ENCODE measurements around the gene NOA1. TPM values are rescaled to one million over a fixed set of nuclear protein-coding genes. Genes with fewer than 3 reads are reported as not detected.

The NOA1 gene
- total RNA-seq (2014; rRNA removed; shearing (Covaris generic)), result 10.8 and 12.4 TPM in 2 replicates

DNA sequence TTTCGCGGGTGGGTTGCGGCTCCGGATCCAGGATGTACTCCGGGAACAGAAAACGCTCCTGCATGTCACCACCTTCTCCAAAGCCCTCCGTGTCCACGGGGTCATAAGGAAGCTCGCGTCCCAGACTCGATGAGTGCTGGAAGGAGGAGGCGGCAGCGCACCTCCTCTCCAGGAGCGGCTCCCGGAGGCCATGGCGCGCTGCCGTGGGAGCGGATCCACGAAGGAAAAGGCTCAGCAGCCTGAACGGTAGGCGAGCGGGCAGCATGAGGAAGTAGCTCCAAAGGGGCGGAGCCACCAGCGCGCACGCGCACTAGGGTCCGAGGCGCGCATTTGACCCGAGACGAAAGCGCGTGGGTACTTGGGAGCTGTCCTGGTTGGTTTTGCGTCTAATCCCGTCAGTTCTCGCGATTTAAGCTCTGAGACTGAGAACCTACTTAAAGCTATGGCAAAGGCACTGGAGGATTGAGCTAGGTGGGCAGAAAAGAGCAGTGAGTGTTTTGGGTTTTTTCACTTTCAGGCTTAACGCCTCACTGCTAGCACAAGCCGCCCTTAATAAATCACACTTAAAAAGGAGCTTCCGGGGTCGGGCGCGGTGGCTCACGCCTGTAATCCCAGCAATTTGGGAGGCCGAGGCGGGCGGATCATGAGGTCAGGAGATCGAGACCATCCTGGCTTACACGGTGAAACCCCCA, at the start of gene NOA1:
Gene NOA1 (minus strand): TSS at position 286 of the 692 bp plus-strand sequence. CDS start 21 bp downstream, at position 265.
- DNase-seq (ENCODE audit: low read depth), result peak; percentile 98

DNA sequence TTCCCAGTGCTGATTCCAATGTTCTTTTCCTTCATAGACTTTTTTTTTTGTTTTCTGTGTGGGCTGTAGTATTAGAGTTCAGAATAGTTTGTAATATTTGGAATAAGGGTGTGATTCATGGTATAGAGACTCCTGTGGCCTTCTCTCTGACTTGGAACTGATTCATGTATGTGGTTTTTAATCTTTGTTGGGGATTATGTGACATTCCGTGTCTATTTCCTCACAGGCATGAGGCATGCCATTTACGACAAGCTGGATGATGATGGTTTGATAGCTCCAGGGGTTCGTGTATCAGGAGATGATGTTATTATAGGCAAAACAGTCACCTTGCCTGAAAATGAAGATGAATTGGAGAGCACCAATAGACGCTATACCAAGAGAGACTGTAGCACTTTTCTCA, 45.7 kb upstream of the NOA1 start:
- DNase-seq (ENCODE audit: low read depth), result peak; percentile 94

DNA sequence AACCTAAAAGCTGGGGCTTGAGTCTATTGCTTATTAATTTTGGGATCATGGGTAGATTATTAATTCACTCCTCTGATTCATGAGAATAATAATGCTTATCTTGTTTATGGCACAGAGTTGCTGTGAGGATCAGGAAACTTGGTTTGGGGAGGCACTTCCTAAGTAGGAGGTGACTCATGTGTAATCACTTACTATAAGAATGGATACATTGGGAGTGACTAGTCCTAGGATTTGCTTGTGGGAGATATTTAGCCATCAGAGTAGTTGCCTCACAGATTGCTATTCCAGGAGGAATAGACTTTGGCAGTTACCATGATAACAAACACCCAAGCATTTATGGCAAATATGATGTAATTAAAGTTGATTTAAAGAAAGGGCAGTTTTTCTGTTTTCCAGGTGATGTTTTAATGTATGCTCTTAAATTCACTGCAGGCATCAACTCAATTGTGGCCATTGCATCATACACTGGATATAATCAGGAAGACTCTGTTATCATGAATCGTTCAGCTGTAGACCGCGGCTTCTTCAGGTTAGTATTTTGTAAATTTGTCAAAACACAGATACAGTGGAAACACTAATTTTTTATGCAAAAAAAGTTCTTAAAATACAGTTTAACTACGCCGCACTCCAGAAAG, 43.2 kb upstream of the NOA1 start:
- DNase-seq (ENCODE audit: low read depth), result peak; percentile 71

DNA sequence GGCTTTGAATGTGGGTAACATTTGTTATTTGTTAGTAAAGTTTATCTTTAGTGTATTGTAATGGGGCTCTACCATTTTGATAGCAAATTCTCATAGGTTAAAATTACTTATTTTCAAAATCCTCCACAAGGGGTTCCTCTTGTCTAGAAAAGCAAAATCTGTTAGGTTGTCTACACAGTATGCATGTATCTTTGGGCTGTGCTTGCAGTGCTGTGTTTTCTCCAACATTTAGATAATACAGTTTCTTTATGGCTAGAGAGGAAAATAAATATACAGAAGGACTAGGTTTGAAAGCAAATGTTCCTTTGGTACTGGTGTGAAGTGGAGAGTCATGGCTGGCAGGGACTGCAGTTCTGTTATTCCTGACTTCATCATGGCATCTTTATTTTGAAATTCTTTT, 41.6 kb upstream of the NOA1 start:
- no peak for DNase-seq (ENCODE audit: low read depth)

DNA sequence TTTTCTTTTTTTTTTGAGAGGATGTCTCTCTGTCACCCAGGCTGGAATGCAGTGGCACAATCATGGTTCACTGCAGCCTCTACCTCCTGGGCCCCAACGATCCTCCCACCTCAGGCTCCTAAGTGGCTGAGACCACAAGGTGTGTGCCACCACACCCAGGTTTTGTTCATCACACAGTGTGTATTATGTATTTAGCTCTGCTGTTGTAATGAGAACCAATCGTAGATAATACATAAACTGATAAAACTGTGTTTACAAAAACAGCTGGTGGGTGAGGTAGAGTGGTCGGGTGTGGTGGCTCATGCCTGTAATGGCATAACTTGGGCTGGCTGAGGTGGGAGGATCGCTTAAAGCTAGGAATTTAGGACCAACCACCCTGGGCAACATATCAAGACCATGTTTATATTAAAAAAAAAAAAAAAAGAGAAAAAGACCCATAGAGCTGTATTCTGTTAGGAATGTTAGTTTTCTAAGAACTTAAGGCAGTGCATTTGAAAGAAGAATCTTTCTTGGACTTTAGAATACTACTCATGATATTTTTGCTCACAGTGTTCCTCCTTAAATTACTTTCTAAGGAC, 36.2 kb upstream of the NOA1 start:
- DNase-seq (ENCODE audit: low read depth), result no peak

DNA sequence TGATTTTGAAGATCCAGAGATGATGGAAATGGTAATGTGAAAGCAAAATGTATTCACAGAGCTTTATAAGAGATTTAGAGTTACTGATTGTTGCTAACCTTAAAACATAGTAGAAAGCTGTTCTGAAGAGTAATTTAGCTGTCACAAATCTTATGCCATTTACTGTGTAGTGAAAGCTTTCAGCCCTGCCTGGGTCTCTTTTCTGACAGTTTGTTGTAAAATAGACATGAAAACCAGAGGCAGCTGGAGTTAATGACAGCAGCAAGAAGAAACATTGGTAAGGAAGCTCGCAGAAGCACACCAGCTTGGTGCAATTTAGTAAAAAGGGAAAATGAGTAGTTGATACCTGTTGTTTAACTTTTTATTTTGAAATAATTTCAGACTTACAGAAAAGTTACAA, 22.3 kb upstream of the NOA1 start:
- no peak for DNase-seq (ENCODE audit: low read depth)

DNA sequence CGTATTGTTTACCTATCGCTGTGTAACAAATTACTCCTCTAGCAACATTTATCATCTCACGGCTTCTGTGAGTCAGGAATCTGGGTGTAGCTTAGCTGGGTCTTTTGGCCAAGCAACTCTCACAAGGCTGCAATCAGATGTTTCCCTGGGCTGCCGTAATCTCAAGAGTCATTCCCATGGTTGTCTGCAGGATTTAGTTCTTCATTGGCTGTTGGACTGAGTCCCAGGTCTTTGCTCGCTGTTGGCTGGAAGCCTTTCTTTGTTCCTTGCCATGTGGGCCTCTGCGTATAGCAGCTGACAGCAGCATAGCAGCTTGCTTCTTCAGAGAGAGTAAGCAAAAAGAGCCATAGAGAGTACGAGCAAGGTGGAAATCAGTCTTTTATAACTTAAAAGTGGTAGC, 18.1 kb upstream of the NOA1 start:
- peak; percentile 2 for DNase-seq (ENCODE audit: low read depth)

DNA sequence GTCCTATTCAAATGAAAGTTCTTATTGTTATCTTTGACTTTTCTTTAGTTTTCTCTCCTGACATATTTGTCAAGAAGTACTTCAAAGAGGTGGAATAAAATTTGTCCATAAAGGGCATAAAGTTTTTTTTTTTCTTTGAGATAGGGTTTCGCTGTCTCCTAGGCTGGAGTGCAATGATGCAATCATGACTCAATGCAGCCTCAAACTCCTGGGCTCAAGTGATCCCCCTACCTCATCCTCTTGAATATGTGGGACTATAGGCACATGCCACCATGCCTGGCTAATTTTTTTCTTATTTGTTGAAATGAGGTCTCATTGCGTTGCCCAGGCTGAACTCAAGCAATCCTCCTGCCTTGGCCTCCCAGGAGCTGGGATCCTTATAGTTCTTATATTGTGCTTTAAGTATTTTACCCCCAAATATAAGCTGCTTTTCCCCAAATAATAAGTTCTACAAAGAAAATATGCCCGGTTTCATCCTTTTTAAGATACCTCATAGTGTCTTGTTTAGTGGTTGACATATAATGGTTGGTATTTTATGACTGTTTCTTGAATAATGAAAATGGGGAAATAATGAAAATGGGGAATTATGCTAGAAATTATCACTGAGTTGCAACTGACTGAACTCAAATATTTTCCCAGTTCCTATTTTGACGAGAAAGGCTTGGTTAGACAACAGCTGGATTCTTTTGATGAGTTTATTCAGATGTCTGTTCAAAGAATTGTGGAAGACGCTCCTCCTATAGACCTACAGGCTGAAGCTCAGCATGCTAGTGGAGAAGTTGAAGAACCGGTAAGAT, 12.9 kb upstream of the NOA1 start:
- peak; percentile 19 for DNase-seq (ENCODE audit: low read depth)

DNA sequence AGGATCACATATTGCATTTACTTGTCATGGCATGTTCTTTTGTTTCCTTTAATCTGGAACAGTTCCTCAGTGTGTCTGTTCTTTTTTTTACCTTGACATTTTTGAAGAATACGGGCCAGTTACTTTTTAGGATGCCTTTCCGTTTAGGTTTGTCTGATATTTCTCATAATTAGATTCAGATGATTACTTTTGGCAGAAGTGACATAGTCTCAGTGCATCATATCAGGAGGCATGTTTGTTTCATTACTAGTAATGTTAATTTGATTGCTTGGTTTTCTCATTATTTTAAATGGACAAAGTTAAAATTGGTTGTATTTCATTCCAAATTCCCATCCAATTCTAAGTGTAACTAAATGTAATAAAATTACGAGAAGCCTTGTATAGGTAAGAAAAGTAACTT, 9.5 kb upstream of the NOA1 start:
- DNase-seq (ENCODE audit: low read depth), result no peak

DNA sequence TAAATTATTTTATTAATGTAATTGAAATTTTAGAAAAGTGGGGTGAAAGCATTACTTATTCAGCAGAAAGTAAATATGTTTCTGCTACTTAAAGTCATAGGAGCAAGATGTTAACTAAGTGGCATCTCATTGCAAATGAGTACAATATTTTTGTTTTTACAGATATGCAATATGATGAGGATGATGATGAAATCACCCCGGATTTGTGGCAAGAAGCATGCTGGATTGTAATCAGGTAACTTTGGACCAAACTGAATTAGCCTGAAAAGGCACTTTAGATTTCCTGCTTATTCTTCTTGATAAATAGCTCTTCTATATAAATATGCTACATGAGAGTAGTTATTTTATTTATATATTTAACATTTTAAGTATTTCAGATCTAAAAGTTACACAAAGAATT, 8.8 kb upstream of the NOA1 start:
- DNase-seq (ENCODE audit: low read depth), result no peak

DNA sequence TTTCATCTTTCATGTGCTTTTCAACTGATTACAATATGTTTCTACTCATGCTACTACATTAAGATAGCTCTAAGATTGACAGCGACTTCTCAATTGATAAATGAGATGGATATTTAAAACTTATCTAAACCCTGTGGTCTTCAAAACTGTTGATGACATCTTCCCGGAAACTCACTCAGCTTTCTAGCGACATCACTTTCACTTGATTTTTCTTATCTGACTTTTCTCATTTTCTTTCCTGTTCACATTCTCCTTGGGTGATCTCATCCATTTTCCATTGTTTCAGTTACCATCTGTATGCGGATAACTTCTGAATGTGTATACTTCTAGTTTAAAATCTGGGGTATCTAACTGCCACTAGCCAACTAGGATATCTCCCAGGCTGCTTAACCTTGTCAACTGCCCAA, 4.4 kb upstream of the NOA1 start:
- peak; percentile 45 for DNase-seq (ENCODE audit: low read depth)

DNA sequence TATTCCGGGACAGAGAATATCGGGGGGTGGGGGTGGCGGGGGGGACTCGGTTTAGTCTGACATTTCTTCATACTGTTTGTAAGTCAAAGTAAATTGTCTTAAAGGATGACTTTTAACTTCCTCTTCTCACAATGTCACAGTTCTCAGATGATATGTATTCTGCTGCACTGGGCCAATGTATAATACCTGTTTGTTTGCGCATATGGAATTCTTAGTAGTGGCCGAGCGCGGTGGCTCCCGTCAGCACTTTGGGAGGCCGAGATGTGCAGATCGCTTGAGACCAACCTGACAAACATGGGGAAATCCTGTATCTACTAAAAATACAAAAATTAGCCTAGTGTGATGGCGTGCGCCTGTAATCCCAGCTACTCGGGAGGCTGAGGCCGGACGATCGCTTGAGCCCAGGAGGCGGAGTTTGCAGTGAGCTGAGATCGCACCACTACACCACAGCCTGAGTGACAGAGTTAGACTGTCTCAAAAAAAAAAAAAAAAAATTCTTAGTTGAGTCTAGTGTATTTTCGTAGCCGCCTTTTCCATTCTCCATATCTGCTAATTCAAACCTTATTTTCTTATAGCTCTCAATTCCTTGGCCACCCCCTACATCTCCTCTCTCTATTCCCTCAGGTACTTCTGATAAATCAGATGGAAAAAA, 2.1 kb upstream of the NOA1 start:
- no peak for DNase-seq (ENCODE audit: low read depth)

DNA sequence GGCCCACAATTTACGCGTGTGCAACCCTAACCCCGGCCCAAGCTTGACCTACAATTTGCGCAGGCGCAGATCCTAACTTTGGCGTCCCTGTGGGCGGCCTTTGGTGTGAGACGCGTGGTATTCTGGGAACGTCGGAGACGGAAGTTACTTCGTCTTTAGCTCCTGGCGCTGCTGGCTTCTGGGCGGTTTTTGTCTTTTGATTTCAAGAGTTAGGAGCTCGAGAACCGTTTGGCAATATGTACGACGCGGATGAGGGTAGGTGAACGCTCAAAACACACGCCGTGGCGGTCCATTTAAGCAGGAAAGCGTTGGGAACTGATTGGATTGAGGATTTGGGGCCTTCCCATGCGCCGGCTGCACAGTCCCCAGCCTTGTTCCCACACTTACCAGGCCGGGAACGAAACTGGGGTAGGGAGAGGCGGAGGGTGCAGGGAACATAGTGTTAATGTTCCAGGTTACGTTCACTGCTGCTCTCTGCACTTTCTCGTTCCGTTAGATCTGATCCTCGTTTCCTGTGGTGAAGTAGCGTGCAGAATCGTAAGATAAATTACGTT, 1.4 kb upstream of the NOA1 start, which contains the start of gene POLR2B:
Gene POLR2B (plus strand): TSS at position 147 of the 554 bp plus-strand sequence. CDS start 90 bp downstream, at position 237.
- DNase-seq (ENCODE audit: low read depth), result peak; percentile 91

DNA sequence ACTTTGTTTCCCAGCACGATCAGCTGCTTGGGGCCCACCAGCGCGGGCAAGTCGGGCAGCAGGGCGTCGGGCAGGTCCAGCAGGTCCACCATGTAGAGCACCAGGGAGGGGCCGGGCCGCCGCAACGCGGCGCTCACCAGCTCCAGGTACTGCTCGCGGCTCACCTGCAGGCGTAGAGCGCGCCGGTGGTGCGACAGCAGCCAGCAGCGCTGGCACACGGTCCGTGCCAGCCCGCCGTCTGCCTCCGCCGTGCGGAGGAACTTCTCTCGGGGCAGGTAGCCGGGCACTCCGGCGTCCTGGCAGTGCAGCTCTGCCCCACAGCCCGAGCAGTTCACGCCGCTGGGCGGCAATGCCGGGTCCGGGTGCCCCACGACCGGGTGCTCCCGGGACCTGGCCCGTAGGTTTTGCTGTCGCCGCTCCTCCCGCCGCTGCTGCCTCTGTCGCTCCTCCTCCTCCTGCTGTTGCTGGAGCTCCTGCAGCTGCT, 527 bp downstream of the NOA1 start:
- no peak for DNase-seq (ENCODE audit: low read depth)

DNA sequence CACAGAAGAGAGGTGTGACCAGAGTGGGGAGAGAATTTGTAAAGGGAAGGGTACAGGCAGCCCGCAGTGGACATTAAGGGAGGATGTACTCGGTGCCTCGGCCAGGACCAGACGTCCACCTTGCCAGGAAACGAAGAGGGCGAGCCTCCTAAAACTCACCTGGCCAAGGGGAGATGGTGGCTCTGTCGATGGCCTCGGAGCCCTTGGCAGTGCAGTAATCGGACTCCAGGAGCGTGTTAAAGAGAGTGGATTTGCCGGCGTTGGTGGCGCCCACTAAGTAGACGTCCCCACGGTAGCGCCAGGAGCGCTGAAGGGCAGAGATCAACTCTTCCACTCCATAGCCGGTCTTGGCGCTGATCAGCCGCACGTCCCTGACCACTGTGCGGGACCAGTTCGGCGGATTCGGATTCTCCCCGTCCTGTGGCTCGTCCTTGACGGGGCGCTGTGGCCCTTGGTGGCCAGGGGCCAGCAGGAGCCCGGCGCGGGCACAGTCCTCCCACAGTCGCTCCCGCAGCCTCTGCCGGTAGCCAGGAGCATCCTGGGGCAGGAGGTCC, 1.0 kb downstream of the NOA1 start:
- peak; percentile 16 for DNase-seq (ENCODE audit: low read depth)

DNA sequence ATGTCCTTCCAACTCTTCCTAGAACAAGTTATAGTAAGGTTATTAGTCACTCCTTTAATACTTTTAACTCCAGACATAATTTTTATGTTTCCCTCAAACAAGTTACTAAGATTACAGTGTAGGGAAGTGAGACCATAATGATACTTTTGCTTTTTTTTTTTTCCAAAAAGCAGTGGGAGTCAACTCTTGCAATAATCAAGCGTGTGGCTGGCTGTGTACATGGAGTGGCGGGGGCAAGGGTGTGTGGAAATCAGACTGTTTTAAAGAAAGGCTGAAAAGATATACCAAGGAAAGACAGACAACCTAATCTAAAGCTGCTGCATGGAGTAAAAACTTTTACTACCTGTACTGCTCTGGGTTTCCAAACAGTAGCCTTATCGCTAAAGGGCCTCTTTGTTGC, 4.1 kb downstream of the NOA1 start:
- no peak for DNase-seq (ENCODE audit: low read depth)

DNA sequence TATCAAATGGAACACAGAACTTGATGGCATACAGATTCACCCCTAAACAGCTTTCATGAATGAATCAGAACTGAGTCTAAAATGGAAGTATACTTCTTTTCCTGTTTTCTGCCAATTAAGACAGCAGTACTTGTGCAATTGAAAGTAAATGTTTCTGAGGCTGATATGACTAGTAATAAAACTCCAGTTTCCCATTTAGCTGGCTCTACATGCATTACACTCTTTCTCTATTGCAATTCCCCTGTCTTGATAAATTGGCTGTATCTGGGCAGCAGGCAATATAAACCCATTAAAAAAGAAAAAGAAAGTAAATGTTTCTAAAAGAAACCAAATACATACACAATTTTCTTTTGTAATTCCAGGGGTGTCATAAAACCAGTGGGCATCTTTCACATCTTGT, 4.6 kb downstream of the NOA1 start:
- no peak for DNase-seq (ENCODE audit: low read depth)

DNA sequence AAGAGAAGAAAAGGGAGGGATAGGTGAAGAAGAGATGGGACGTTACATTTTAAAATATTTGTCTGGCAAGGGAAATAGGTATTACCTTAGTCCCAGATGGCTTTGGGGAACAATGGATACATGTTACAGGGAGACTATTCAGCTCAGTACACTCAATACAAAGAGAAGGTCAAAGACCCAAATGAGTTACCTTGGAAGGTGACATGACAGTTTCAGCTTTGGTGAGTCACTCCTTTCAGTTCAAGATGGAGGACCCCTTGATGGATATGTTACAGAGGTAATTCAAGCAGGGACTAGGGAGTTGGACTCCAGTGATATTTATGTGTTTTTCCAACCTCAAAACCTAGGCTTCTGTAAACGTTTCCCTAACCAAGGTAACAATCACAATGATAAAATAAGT, 5.0 kb downstream of the NOA1 start:
- DNase-seq (ENCODE audit: low read depth), result no peak

DNA sequence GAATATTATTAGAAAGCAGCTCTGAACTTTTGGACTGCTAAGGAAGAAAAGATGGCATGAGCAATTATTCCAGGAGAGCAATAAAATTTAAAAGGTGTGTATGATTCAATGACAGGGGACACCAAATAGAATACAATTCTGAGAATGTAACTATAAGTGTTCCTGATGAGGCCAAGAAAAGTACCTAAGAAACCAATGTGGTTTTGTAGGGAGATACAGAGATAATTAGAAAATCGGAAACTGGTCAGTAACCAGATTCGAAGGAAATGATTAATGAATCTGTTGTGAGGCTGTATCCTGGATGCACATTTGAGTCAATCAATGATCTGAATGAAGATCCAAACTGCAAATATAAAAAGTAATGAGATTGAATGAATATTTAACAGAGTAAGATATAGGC, 6.0 kb downstream of the NOA1 start:
- no peak for DNase-seq (ENCODE audit: low read depth)

DNA sequence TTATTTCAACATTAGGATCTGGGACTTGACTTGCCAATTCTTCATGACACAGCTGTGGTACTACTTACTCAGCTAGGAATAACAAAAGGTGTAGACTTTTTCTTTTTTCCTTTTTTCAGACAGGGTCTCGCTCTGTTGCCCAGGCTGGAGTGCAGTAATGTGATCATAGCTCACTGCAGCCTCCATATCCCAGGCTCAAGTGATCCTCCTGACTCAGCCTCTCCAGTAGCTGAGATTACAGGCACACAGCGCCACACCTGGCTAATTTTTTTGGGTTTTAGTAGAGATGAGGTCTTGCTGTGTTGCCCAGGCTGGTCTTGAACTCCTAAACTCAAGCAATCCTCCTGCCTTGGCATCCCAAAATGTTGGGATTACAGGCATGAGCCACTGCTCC, 16.3 kb downstream of the NOA1 start:
- DNase-seq (ENCODE audit: low read depth), result no peak

DNA sequence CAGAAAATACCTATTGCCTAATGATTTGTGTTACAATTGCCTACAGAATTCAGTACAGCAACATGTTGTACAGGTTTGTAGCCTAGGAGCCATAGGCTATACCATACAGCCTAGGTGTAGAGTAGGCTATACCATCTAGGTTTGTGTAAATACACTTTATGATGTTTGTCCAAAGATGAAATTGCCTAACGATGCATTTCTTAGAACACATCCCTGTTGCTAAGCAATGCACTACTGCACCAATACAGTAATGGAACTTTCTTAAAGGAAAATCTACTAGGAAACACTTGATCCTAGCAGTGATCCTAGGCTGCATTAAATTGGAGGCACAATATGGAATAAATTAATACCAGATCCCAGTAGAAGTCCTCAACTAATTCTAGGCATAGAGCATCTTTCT, 18.3 kb downstream of the NOA1 start:
- no peak for DNase-seq (ENCODE audit: low read depth)
